Measurements from ENCODE around the gene FGFR3.

FGFR3 gene

GRCh38 chr4:1792158-1792831 is 798 bp upstream of the FGFR3 start:
- TF ChIP-seq, protein P1, sequence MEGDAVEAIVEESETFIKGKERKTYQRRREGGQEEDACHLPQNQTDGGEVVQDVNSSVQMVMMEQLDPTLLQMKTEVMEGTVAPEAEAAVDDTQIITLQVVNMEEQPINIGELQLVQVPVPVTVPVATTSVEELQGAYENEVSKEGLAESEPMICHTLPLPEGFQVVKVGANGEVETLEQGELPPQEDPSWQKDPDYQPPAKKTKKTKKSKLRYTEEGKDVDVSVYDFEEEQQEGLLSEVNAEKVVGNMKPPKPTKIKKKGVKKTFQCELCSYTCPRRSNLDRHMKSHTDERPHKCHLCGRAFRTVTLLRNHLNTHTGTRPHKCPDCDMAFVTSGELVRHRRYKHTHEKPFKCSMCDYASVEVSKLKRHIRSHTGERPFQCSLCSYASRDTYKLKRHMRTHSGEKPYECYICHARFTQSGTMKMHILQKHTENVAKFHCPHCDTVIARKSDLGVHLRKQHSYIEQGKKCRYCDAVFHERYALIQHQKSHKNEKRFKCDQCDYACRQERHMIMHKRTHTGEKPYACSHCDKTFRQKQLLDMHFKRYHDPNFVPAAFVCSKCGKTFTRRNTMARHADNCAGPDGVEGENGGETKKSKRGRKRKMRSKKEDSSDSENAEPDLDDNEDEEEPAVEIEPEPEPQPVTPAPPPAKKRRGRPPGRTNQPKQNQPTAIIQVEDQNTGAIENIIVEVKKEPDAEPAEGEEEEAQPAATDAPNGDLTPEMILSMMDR (IDR thresholded peaks at IDR 0.05; ENCODE audit: control insufficient read depth, insufficient read depth, low read depth, low read length, missing control alignments), result no peak
- no peak overlapping the region for H3K4me3 ChIP-seq (ENCODE audit: control insufficient read depth, low read depth, low read length)
- DNase-seq (ENCODE audit: low read depth), result no peak

GRCh38 chr4:1793496-1793840 is 375 bp downstream of the FGFR3 start:
- TF ChIP-seq, protein P1 (IDR thresholded peaks at IDR 0.05; ENCODE audit: control insufficient read depth, insufficient read depth, low read depth, low read length, missing control alignments), result no peak
- no peak for DNase-seq (ENCODE audit: low read depth)
- peak overlapping the region; percentile 8 for H3K4me3 ChIP-seq (ENCODE audit: control insufficient read depth, low read depth, low read length)

DNA sequence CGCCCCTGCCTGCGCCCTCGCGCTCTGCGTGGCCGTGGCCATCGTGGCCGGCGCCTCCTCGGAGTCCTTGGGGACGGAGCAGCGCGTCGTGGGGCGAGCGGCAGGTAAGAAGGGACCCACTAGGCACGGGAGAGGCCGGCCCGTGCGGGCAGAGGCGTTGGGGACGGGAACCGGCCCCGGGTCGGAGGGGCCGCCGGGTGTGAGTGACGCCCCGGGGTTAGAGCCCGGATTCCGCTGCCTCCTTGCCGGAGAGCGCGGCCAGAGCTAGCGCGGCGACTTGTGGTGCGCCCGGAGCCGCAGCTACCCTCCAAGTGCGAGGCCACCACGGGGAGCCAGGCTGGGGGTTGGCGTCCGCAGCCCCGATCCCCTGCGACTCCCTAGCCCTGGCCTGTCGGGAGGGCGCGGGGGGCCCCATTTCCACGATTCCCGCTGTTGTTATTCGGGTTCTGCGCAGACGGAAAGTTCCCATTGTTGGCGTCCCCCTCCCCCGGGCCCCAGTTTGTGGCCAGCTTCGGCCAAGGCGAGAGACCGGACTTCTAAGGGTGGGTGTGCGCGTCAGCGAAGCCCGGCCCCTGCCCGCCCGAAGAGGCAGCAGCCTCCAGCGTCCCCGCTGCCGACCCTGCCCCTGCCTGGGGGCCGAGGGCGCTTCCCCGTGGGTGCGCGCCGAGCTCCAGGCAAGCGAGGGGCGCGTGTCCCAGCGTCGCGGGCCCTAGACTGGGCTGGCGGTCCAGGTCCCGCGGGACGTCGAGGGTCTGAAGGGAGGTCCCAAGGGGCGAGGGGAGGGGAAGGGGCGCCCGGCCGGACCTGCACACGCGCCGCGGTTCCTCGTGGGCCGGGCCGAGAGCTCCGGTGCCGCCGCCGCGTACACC is 1.1 kb downstream of the FGFR3 start:
- peak overlapping the region; percentile 9 for H3K4me3 ChIP-seq (ENCODE audit: control insufficient read depth, low read depth, low read length)
- DNase-seq (ENCODE audit: low read depth), result no peak
- TF ChIP-seq, protein P1 (IDR thresholded peaks at IDR 0.05; ENCODE audit: control insufficient read depth, insufficient read depth, low read depth, low read length, missing control alignments), result no peak

GRCh38 chr4:1794809-1795298 is 1.8 kb downstream of the FGFR3 start:
- DNase-seq (ENCODE audit: low read depth), result no peak
- no peak overlapping the region for H3K4me3 ChIP-seq (ENCODE audit: control insufficient read depth, low read depth, low read length)

GRCh38 chr4:1795299-1796195 is 2.5 kb downstream of the FGFR3 start:
- no peak for DNase-seq (ENCODE audit: low read depth)
- TF ChIP-seq, protein P1 (IDR thresholded peaks at IDR 0.05; ENCODE audit: control insufficient read depth, insufficient read depth, low read depth, low read length, missing control alignments), result no peak
- H3K4me3 ChIP-seq (ENCODE audit: control insufficient read depth, low read depth, low read length), result no peak overlapping the region

More at GRCh38 chr4:1794809-1795298, 1.8 kb downstream of the FGFR3 start:
- TF ChIP-seq, protein P1 (IDR thresholded peaks at IDR 0.05; ENCODE audit: control insufficient read depth, insufficient read depth, low read depth, low read length, missing control alignments), result no peak

Data from AG09309 (cell line).